CD4-positive, CD25-positive, alpha-beta regulatory T cell (primary cell): ENCODE data around the gene MAST4. TPM values are rescaled to one million over a fixed set of nuclear protein-coding genes. Genes with fewer than 3 reads are reported as not detected.
A peak's percentile ranks its signal among the peaks of the same experiment; 100 is the strongest.
"Not testable (repeated sequence)": the region's sequence is repeated elsewhere in the genome, so short reads cannot be mapped to it uniquely, and the experiment has no call there.

Source experiments
- ATAC-seq, 2 donors: fragments of 150-1000 bp; cut with Tn5 transposase; one replicate each; pipeline ENCODE4 v1.10.0; 2021; ENCODE audit warnings: low read depth in 2 of 2, moderate number of reproducible peaks in 2 of 2, moderate library complexity in 1 of 2
- DNase-seq, 3 donors: peaks; one replicate each; pipeline versions ENCODE4 v3.0.0 to v3.0.0-alpha.2; 2012 to 2022; ENCODE audit warnings: mixed read lengths in 1 of 3
- H3K27ac ChIP-seq: one replicate; pipeline ENCODE4 v1.7.0; 2013; ENCODE audit warnings: mild to moderate bottlenecking, low read length; ENCODE audit not compliant: insufficient read depth, poor library complexity, severe bottlenecking
- H3K27me3 ChIP-seq: one replicate; pipeline ENCODE4 v1.7.0; 2013; ENCODE audit warnings: low read length; ENCODE audit not compliant: control insufficient read depth, insufficient read depth
- H3K36me3 ChIP-seq: one replicate; pipeline ENCODE4 v1.7.0; 2013; ENCODE audit warnings: mild to moderate bottlenecking, low read length, moderate library complexity; ENCODE audit not compliant: control insufficient read depth, insufficient read depth
- H3K4me1 ChIP-seq: 2 replicates; pipeline ENCODE4 v1.7.0; 2013; ENCODE audit warnings: mild to moderate bottlenecking, low read length; ENCODE audit not compliant: insufficient read depth, control insufficient read depth, poor library complexity, severe bottlenecking
- H3K4me3 ChIP-seq: one replicate; pipeline ENCODE4 v1.7.0; 2013; ENCODE audit warnings: low read depth, mild to moderate bottlenecking, low read length, moderate library complexity
- H3K9me3 ChIP-seq, 2 experiments: 1 replicate in 1 of 2; 2 replicates in 1 of 2; pipeline ENCODE4 v1.7.0; 2013; ENCODE audit warnings: low read length in 2 of 2, mild to moderate bottlenecking in 1 of 2, moderate library complexity in 1 of 2; ENCODE audit not compliant: control insufficient read depth in 2 of 2
- H3K27ac Mint-ChIP-seq, 3 donors: one replicate each; pipeline ENCODE4 v1.8.0; 2020 to 2022; ENCODE audit warnings: mild to moderate bottlenecking in 3 of 3, mixed read lengths in 3 of 3, moderate library complexity in 2 of 3
- H3K27me3 Mint-ChIP-seq: one replicate; pipeline ENCODE4 v1.8.0; 2022; ENCODE audit warnings: mild to moderate bottlenecking, mixed read lengths
- H3K36me3 Mint-ChIP-seq: one replicate; pipeline ENCODE4 v1.8.0; 2020; ENCODE audit warnings: mixed read lengths
- H3K4me1 Mint-ChIP-seq, 4 donors: one replicate each; pipeline ENCODE4 v1.8.0; 2020 to 2022; ENCODE audit warnings: mixed read lengths in 4 of 4, mild to moderate bottlenecking in 1 of 4
- H3K4me3 Mint-ChIP-seq, 4 donors: one replicate each; pipeline ENCODE4 v1.8.0; 2020 to 2022; ENCODE audit warnings: mild to moderate bottlenecking in 4 of 4, mixed read lengths in 4 of 4, moderate library complexity in 3 of 4
- H3K9me3 Mint-ChIP-seq, 7 donors: one replicate each; pipeline ENCODE4 v1.8.0; 2020 to 2022; ENCODE audit warnings: mixed read lengths in 7 of 7, mild to moderate bottlenecking in 3 of 7, moderate library complexity in 2 of 7
- polyA plus RNA-seq, 4 donors: library from polyadenylated mRNA; unstranded; fragments of 300-500 nt; fragmentation: Illumina TruSeq; gene quantifications; one replicate each; pipeline ENCODE4 v1.2.3, GENCODE V29; 2021
- total RNA-seq: library from RNA; stranded (reverse); gene quantifications from one replicate; pipeline ENCODE4 v1.2.3, GENCODE V29; 2022

MAST4 gene
- total and polyA plus RNA-seq, 5 donors from 2014 or later = 11.7 to 54.1 (median 12.7) TPM

- Histone ChIP-seq H3K36me3 (peaks cover 49% of the 10 kb centered on the region), H3K9me3 (no peaks in the 10 kb centered on the region), H3K4me3 (no peak overlapping the region), H3K27me3 (no peaks in the 10 kb centered on the region), H3K27ac (no peak overlapping the region), H3K4me1 (no peaks in the 10 kb centered on the region)
- Mint-ChIP-seq H3K27ac (peak overlapping the region in 2 of 3 donors; percentile 34 to 81), H3K9me3 (peaks cover 0 to 4% (median 0%) of the 10 kb centered on the region in 7 donors), H3K36me3 (peaks cover 71% of the 10 kb centered on the region), H3K4me1 (peaks cover 10 to 15% (median 11%) of the 10 kb centered on the region in 4 donors), H3K4me3 (no peak overlapping the region), H3K27me3 (no peaks in the 10 kb centered on the region)
- ATAC-seq (no peak), DNase-seq (no peak)
Measured at GRCh38 chr5:67123819-67124218, 527.6 kb downstream of the MAST4 start.

- no peak for ATAC-seq
- peak overlapping the region in 1 of 3 donors; percentile 34 for H3K27ac Mint-ChIP-seq
Measured at GRCh38 chr5:67124556-67124955, 528.4 kb downstream of the MAST4 start.

GRCh38 chr5:67127347-67127895 is 531.2 kb downstream of the MAST4 start:
- Mint-ChIP-seq H3K4me1 (peaks cover 8 to 12% (median 10%) of the 10 kb centered on the region in 4 donors), H3K36me3 (peaks cover 66% of the 10 kb centered on the region), H3K4me3 (peak overlapping the region in 1 of 4 donors; percentile 43)
- H3K27me3 ChIP-seq, H3K27ac ChIP-seq, H3K4me1 ChIP-seq, H3K27me3 Mint-ChIP-seq, H3K9me3 Mint-ChIP-seq, ATAC-seq, H3K4me3 ChIP-seq, H3K9me3 ChIP-seq, H3K27ac Mint-ChIP-seq, DNase-seq: not testable (repeated sequence)
- peaks cover 30% of the 10 kb centered on the region for H3K36me3 ChIP-seq

More at GRCh38 chr5:67124556-67124955, 528.4 kb downstream of the MAST4 start:
- peaks cover 68% of the 10 kb centered on the region for H3K36me3 Mint-ChIP-seq
- peaks cover 0 to 3% (median 0%) of the 10 kb centered on the region in 7 donors for H3K9me3 Mint-ChIP-seq
- no peak overlapping the region for H3K4me3 Mint-ChIP-seq
- Histone ChIP-seq H3K4me1 (no peaks in the 10 kb centered on the region), H3K4me3 (no peak overlapping the region), H3K36me3 (peaks cover 43% of the 10 kb centered on the region), H3K9me3 (no peaks in the 10 kb centered on the region), H3K27me3 (no peaks in the 10 kb centered on the region), H3K27ac (no peak overlapping the region)
- peaks cover 10 to 12% (median 11%) of the 10 kb centered on the region in 4 donors for H3K4me1 Mint-ChIP-seq
- DNase-seq = no peak
- no peaks in the 10 kb centered on the region for H3K27me3 Mint-ChIP-seq

DNA sequence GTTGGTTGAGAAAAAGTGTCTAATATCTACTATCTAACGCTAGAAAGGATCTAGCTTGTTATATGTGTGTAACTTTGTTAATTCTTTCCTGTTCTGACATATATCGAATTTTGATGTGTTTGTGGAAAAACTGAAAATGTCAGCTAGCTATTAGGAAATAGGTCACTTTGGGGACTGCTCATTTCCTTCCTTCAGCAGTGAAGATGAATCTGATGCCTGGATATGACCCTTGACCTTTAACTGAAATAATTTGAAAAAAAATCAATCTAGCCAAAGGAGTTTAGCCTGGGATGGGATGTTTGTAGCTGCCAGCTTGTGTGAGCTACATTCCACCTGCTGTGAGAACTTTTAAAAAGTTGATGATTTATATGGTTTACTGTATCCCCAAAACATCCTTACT is 533.6 kb downstream of the MAST4 start:
- no peak for ATAC-seq
- no peak overlapping the region for H3K4me3 Mint-ChIP-seq
- H3K36me3 Mint-ChIP-seq = peaks cover 57% of the 10 kb centered on the region

GRCh38 chr5:67133217-67133616 is 537.0 kb downstream of the MAST4 start:
- no peak for DNase-seq
- no peak overlapping the region for H3K4me3 Mint-ChIP-seq
- Histone ChIP-seq H3K27me3 (no peaks in the 10 kb centered on the region), H3K4me3 (no peak overlapping the region), H3K27ac (no peak overlapping the region), H3K4me1 (no peaks in the 10 kb centered on the region), H3K9me3 (no peaks in the 10 kb centered on the region), H3K36me3 (peaks cover 63% of the 10 kb centered on the region)
- no peak overlapping the region for H3K27ac Mint-ChIP-seq
- peaks cover 0 to 2% (median 0%) of the 10 kb centered on the region in 7 donors for H3K9me3 Mint-ChIP-seq
- no peaks in the 10 kb centered on the region for H3K4me1 Mint-ChIP-seq
- H3K36me3 Mint-ChIP-seq = peaks cover 47% of the 10 kb centered on the region
- no peak for ATAC-seq
- no peaks in the 10 kb centered on the region for H3K27me3 Mint-ChIP-seq

More for the DNA sequence above, 533.6 kb downstream of the MAST4 start:
- no peak for DNase-seq
- no peak overlapping the region for H3K4me3 ChIP-seq
- Mint-ChIP-seq H3K4me1 (peaks cover 8 to 12% (median 10%) of the 10 kb centered on the region in 4 donors), H3K9me3 (peaks cover 0 to 3% (median 0%) of the 10 kb centered on the region in 7 donors), H3K27me3 (no peaks in the 10 kb centered on the region), H3K27ac (no peak overlapping the region)
- H3K27me3 ChIP-seq = no peaks in the 10 kb centered on the region
- no peak overlapping the region for H3K27ac ChIP-seq
- no peaks in the 10 kb centered on the region for H3K9me3 ChIP-seq
- no peaks in the 10 kb centered on the region for H3K4me1 ChIP-seq
- H3K36me3 ChIP-seq = peaks cover 32% of the 10 kb centered on the region

- Histone ChIP-seq H3K27me3 (no peaks in the 10 kb centered on the region), H3K9me3 (no peaks in the 10 kb centered on the region), H3K36me3 (peaks cover 66% of the 10 kb centered on the region), H3K4me3 (no peak overlapping the region), H3K27ac (no peak overlapping the region), H3K4me1 (no peaks in the 10 kb centered on the region)
- no peaks in the 10 kb centered on the region for H3K4me1 Mint-ChIP-seq
- H3K27me3 Mint-ChIP-seq = no peaks in the 10 kb centered on the region
- no peak overlapping the region for H3K27ac Mint-ChIP-seq
- ATAC-seq (no peak), DNase-seq (no peak)
- no peak overlapping the region for H3K4me3 Mint-ChIP-seq
- no peaks in the 10 kb centered on the region for H3K9me3 Mint-ChIP-seq
- H3K36me3 Mint-ChIP-seq = peaks cover 43% of the 10 kb centered on the region
Measured at GRCh38 chr5:67133776-67134175, 537.6 kb downstream of the MAST4 start.

DNA sequence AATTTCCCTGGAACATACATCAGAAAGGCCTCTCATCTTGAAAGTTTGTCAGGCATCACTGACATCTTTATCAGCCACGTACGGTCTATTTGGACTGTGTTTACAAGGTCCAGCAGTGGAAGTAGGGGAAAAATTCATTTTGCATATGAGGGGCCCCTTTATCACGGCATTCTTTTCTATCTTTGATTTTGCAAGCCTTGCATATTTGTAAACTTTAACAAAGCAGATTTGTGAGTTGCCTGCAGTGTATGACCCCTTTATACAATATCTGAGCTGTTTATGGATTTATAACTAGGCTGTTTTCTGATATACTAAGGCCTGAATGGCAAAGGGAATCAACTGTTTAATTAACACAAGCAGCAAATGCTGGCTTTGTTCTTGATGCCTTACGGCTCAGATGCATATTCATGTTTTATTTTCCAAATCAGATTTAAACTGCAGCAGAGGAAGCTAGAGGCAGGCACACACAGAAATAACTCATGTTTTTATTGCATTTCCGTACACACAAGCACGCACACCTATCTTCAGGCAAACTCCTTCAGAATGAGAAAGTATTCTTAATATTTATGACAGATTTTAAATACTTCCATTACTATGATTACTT is 539.3 kb downstream of the MAST4 start:
- Mint-ChIP-seq H3K4me3 (no peak overlapping the region), H3K27me3 (no peaks in the 10 kb centered on the region), H3K36me3 (peaks cover 52% of the 10 kb centered on the region), H3K4me1 (no peaks in the 10 kb centered on the region), H3K9me3 (no peaks in the 10 kb centered on the region), H3K27ac (no peak overlapping the region)
- no peaks in the 10 kb centered on the region for H3K9me3 ChIP-seq
- H3K27ac ChIP-seq = no peak overlapping the region
- no peaks in the 10 kb centered on the region for H3K4me1 ChIP-seq
- no peak for ATAC-seq
- peaks cover 71% of the 10 kb centered on the region for H3K36me3 ChIP-seq
- no peak for DNase-seq
- H3K4me3 ChIP-seq = no peak overlapping the region
- H3K27me3 ChIP-seq = no peaks in the 10 kb centered on the region

DNA sequence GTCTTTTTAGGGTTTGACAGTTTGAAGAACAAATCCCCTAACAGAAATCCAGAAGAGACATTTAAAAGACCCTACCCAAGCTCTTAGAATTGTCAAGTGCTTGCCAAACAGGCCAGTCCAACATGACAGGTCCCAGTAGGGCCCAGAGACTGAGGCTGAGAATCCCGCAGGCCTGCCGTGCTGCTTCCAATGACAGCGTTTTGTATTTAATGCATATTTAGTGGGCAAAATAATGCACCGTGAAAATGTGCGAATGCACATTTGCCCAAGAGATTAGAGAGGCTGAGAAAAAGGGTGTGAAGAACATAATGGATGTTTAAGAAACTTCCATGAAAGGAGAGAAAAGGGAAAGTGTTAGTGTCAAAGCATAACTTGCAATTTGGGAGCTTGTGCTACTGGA is 542.8 kb downstream of the MAST4 start:
- Histone ChIP-seq H3K36me3 (peaks cover 87% of the 10 kb centered on the region), H3K27ac (no peak overlapping the region), H3K4me1 (no peaks in the 10 kb centered on the region), H3K4me3 (no peak overlapping the region), H3K9me3 (no peaks in the 10 kb centered on the region), H3K27me3 (no peaks in the 10 kb centered on the region)
- H3K4me1 Mint-ChIP-seq = no peaks in the 10 kb centered on the region
- no peak overlapping the region for H3K27ac Mint-ChIP-seq
- H3K9me3 Mint-ChIP-seq = no peaks in the 10 kb centered on the region
- H3K36me3 Mint-ChIP-seq = peaks cover 58% of the 10 kb centered on the region
- DNase-seq (no peak), ATAC-seq (no peak)
- H3K27me3 Mint-ChIP-seq = no peaks in the 10 kb centered on the region
- no peak overlapping the region for H3K4me3 Mint-ChIP-seq
